GM15510 (cell line): ENCODE results near the gene POMC.

Experiments used
- POLR2A ChIP-seq: IDR thresholded peaks from 3 replicates; pipeline ENCODE4 v1.6.1; 2011; ENCODE audit warnings: borderline replicate concordance; ENCODE audit not compliant: insufficient read length; ENCODE audit errors: extremely low read depth

The POMC gene

DNA sequence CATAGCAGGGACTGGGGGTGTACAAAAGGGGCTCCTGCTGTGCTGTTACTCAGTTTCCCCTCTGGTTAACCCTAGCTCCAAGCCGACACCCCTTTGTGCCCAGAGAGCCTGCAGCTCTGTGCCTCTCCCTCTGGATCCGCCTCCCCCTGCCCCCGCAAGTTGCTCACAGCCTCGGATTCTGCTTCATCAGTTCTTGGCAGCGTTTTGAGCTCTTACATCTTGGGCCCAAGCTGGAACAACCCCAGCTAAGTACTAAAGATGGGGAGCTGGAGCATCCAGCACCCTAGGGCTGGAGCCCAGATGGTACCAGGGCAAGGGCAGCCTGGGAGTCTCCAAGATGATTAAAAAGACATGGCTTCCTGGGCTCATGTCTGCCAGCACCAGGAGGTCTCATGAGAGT, 40.7 kb downstream of the POMC start:
- no peak for TF ChIP-seq POLR2A

DNA sequence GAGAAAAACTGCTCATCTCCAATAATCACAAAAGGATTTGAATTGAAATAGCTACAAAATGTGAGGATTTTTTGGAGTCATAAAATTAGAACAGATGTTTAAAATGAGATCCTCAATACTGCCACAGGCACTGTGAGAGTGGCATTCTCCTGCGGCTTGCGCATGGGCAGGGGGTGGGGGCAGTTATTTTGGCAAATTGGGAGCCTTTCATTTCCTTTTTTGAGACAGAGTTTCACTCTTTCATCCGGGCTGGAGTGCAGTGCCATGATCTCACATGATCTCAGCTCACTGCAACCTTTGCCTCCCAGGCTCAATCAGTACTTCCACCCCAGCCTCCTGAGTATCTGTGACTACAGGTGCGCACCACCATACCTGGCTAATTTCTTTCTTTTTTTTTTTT, 42.4 kb downstream of the POMC start:
- TF ChIP-seq POLR2A = no peak

DNA sequence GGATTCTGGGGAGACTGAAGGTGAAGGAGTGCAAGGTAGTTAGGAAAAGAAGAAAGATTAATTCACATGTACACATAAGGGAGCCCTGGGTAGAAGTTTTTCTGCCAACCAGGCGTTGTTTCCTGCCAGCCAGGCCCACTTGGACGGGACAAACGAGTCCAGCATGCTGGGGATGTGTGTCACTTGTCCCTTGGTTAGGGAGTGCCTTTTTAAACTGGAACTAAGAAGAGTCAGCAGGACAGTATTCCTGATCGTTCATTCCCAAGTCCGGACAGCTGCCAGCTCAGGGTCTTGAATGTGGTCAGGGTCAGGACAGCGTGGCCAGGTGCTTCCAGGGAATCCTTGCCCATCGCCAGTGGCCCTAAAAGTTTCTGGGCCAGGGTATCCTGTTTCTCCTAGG, 43.2 kb downstream of the POMC start:
- no peak for TF ChIP-seq POLR2A

DNA sequence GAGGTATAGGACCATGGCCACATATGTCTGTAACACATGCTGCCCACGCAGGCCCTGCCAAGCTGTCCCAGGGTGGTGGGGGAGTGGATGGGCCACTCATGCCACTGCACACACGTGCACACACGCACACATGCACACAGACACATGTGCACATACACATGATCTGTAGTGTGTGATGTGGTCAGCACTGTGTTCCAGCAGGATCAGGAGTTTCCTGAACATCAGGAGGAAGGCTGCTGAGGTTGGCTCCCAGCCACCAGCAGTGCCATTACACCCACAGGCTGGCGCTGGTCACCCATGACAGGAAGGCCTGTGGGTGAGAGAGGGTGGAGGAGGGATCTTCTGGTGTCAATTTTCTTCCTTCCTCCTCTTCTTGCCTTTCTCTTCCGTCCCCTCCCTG, 44.7 kb downstream of the POMC start:
- TF ChIP-seq POLR2A = no peak

DNA sequence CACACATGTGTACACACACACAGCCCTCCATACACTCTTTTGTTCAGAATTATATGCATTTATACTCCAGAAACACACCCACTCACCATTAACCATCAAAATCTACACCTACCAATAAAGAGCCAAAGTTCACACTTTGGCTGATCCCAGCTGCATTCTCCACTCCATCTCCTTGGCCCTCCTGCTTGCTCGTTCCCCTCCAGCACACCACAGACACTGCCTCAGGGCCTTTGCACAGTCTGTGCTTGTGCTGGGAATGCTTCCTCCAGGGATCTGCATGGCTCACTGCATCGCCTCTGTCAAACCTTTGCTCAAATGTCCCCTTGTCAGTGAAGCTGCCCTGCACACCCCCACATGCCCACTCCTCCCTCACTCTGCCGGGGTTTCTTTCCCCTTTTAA, 46.0 kb downstream of the POMC start:
- no peak for TF ChIP-seq POLR2A

DNA sequence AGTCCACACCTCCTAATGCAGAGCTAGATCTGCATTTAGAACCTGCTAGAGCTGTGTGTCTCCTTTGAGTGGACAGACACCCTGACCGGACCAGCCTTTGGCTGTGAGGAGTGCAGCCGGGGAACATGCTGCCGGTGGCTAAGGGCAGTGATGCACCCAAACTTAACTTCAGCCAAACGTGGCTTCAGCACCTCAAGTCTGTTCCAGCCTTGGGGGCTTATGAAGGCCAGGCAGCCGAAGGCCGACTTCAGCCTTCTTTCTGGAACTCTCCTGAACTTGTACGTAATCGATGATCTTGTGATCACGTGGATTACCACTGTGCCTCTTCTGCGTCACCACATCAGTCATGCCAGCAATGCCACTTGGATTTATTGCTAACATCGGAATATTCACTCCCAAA, 49.1 kb downstream of the POMC start:
- no peak for TF ChIP-seq POLR2A

DNA sequence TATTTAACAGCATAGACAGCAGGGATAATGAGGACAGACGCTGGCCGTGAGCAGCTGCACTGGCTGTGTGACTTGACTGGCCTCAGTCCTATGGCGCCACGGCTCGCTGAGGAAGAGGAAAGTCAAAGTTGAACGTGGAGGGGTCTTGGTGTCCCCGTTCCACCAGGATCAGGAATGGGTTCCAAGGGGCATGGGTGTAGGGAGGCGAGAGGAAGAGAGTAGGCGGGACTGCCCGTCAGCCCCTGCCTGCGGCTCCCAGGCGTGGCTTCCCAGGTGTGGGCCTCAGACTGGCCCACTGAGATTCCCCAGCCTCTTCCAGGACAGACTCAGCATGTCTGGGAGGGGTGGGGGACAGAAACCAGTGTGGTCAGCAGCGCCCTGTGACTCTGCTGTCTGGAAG, 51.4 kb downstream of the POMC start:
- no peak for TF ChIP-seq POLR2A

DNA sequence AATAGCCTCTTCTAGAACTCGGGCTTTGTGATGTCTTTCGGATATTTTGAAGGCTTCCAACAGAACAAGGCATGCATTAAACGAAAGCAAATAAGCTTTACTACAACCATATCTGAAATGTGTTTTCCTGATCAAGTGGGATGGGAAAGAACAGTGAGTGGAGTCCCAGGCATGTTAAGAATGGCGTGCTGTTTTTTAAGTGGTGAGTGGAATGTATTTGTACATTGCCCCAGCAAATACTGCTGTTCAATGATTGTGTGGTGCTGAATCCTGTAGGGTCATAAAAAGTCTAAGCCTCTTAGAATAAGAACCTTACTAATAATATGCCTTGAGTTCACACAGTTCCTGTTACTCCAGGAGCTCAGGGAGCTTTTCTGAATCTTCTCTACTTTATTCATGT, 52.5 kb downstream of the POMC start:
- TF ChIP-seq POLR2A = no peak

DNA sequence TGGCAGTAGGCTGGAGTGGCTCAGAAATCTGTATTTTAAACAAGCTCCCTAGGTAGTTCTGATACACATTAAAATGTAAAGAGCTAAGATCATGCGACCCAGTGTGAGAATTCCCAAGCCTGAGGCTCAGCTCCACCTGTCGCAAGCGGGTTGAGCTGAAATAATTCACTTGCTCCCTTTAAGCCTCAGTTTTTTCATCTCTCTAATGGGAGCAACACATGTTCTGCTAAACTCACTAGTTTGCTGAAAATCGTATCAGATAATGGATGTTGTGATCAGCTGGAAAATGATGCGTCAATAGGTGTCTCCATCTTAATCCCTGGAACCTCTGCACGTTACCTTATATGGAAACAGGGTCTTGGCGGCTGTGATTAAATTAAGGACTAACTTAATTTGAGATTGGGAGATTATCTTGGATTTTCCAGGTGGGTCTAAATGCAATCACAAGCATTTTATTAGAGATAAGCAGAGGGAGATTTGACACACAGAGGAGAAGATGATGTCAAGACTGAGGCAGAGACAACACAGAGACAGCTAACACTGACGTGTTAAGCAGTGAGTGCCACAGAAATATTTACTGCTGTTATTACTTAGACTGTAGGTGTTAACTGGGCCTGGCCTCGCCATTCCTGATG, 53.0 kb downstream of the POMC start:
- TF ChIP-seq POLR2A = no peak

DNA sequence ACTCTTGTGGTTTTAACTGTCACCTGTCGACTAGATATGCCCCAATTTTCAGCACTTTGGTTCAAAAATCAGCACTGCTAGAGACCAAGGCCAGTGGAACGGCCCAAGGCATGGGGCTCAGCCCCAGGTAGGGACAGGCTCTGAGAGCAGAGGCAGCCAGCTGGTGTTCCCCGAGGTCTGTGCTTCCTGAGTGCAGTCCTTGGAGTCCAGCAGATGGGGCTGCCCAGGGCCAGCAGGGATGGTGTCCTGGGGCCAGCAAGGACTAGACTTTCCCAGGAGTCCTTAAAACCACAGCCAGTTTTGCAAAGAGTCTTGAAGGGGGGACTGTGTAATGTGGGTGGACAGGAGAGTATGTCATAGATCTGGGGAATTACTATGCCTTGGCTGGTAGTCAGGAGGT, 56.3 kb downstream of the POMC start:
- no peak for TF ChIP-seq POLR2A
